Measurements from ENCODE around the gene BATF.

The BATF gene

GRCh38 chr14:75562489-75562888 lies 40.2 kb downstream of the BATF start:
- DNase-seq (ENCODE audit: low spot score): no peak

GRCh38 chr14:75563931-75564330 lies 41.7 kb downstream of the BATF start:
- DNase-seq (ENCODE audit: low spot score): no peak

GRCh38 chr14:75565056-75565455 lies 42.8 kb downstream of the BATF start:
- DNase-seq (ENCODE audit: low spot score): no peak

GRCh38 chr14:75566321-75566720 lies 44.1 kb downstream of the BATF start:
- DNase-seq (ENCODE audit: low spot score): no peak

GRCh38 chr14:75566752-75567151 lies 44.5 kb downstream of the BATF start:
- DNase-seq (ENCODE audit: low spot score): no peak

- DNase-seq (ENCODE audit: low spot score): no peak
Observed at GRCh38 chr14:75568140-75568539, 45.9 kb downstream of the BATF start.

- DNase-seq (ENCODE audit: low spot score): no peak
Observed at GRCh38 chr14:75568791-75569190, 46.5 kb downstream of the BATF start.

GRCh38 chr14:75570797-75571196 lies 48.5 kb downstream of the BATF start:
- no peak for DNase-seq (ENCODE audit: low spot score)

- DNase-seq (ENCODE audit: low spot score): no peak
Observed at GRCh38 chr14:75572104-75572503, 49.8 kb downstream of the BATF start.

- no peak for DNase-seq (ENCODE audit: low spot score)
Observed at GRCh38 chr14:75577090-75577489, 54.8 kb downstream of the BATF start.

- DNase-seq (ENCODE audit: low spot score): peak; percentile 90
Observed at GRCh38 chr14:75577729-75578101, 55.4 kb downstream of the BATF start.

GRCh38 chr14:75578102-75578785 lies 56.0 kb downstream of the BATF start, which contains the start of gene FLVCR2:
Gene FLVCR2, plus strand, starts transcription at chr14:75578620. Its CDS starts 353 bp downstream, at chr14:75578973.
- DNase-seq (ENCODE audit: low spot score): peak; percentile 91

- no peak for DNase-seq (ENCODE audit: low spot score)
Observed at GRCh38 chr14:75578786-75579337, 56.6 kb downstream of the BATF start.

- no peak for DNase-seq (ENCODE audit: low spot score)
Observed at GRCh38 chr14:75579338-75579864, 57.1 kb downstream of the BATF start.

- no peak for DNase-seq (ENCODE audit: low spot score)
Observed at GRCh38 chr14:75579882-75580281, 57.6 kb downstream of the BATF start.

- no peak for DNase-seq (ENCODE audit: low spot score)
Observed at GRCh38 chr14:75587388-75587787, 65.1 kb downstream of the BATF start.

- DNase-seq (ENCODE audit: low spot score): no peak
Observed at GRCh38 chr14:75589931-75590330, 67.7 kb downstream of the BATF start.

- no peak for DNase-seq (ENCODE audit: low spot score)
Observed at GRCh38 chr14:75591331-75591946, 69.2 kb downstream of the BATF start.

GRCh38 chr14:75591987-75592575 lies 69.8 kb downstream of the BATF start:
- no peak for DNase-seq (ENCODE audit: low spot score)

GRCh38 chr14:75595226-75595625 lies 73.0 kb downstream of the BATF start:
- DNase-seq (ENCODE audit: low spot score): no peak
